ENCODE results near the gene FNDC8.
"Not testable (repeated sequence)": the region's sequence is repeated elsewhere in the genome, so short reads cannot be mapped to it uniquely, and the experiment has no call there.

The FNDC8 gene

DNA sequence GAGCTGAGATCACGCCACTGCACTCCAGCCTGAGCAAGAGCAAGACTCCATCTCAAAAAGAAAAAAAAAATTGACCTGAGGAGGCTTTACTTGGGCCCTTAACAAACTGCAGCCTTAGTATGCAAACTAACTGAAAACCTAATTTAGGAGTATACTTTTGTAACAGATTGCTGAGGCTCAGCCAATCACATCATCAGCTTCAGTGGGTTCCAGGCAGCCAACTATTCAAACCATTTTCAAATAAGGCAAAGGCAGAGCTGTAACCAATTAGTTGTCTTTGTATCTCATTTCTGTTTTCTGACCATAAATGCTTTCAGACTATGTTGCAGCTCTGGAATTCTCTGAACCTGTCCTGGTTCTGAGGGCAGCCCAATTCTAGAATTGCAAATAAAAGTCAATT, 25.7 kb upstream of the FNDC8 start:
- no peak for DNase-seq (ENCODE audit: low spot score)

DNA sequence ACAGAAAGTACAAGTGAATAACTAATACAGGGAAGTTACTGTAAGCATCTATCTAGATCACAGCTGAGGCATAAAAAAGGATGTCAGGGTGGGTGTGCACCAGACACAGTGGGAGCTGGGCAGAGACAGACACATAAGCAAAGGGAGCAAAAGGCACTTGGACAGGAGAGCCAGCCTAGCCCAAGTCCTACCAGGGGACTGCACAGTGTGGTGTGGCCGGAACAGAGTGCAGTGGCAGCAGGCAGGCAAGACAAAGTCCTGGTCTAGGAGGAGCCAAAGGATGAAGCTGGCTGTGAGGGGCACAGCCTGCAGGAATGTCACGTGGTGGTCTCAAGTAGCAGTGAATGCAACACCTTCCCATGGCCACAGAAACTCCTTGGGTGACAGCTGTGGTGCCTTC, 23.6 kb upstream of the FNDC8 start:
- no peak for DNase-seq (ENCODE audit: low spot score)

DNA sequence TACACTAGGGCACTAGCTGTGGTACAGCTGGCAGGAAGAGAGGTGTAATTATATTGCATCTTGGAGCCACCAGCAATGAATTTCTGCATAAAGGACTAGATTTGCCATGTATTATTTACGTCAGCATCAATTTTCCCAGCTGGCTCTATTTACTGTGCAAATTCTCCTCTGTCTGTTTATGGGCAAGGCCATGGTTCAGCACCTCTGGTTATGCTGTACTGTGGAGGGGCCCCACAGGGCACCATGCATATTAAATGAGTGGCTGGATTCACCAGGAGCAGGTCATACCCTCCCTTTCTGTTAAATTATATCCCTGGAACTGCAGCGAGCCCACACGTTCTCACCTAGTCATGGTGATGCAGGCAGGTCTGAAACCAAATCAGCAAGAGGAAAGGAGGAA, 21.5 kb upstream of the FNDC8 start:
- no peak for DNase-seq (ENCODE audit: low spot score)

DNA sequence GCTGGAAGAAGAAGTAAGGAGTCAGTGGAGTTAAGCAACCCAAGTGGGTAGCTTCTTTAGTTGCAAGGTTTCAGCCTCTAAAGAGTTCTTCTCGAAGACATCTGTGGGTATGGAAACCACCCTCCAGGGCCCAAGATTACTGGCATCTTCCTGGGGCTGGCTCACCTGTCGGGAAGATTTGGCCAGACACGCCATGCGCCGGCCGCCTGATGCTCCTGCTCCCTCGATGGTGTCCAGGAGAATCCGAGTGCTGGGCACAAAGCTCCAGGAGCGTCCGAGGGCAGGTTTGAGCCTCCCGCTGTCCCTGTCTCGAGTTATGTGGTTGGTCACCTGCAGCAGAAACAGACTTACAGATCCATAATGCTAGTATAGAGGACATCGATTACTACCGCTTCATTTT, 20.4 kb upstream of the FNDC8 start:
- no peak for DNase-seq (ENCODE audit: low spot score)

DNA sequence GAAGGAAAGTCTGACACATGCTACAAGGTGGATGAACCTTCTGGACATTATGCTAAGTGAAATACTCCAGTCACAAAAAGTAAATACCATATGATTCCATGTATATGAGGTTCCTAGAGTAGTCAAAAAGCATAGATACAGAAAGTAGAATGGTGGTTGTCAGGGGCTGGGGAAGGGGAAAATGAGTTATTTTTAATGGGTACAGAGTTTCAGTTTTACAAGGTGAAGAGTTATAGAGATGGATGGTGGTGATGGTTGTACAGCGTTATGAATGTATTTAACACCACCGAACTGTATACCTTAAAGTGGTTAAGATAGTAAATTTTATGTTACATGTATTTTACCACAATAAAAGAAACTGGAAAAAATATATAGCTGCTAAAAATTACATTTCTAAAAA, 19.7 kb upstream of the FNDC8 start:
- no peak for DNase-seq (ENCODE audit: low spot score)

DNA sequence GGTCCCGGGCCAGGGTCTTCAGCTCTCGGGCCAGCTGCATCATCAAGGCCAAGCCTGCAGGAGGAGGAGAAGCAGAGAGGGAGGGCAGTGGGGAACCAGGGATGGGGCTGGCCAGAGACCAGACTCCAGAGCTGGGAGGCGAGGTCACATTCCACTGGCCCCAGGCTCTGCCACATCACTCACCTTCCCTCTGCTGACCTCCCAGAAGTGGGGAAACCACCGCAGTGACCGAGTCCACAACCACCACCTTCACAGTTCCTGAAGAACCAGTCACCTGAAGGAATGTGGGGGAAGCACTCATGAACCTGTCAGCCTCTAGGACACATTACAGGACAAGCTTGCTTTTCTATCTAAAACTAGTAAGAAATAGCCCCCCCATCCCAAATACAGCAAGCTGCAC, 18.1 kb upstream of the FNDC8 start:
- DNase-seq (ENCODE audit: low spot score), result no peak

DNA sequence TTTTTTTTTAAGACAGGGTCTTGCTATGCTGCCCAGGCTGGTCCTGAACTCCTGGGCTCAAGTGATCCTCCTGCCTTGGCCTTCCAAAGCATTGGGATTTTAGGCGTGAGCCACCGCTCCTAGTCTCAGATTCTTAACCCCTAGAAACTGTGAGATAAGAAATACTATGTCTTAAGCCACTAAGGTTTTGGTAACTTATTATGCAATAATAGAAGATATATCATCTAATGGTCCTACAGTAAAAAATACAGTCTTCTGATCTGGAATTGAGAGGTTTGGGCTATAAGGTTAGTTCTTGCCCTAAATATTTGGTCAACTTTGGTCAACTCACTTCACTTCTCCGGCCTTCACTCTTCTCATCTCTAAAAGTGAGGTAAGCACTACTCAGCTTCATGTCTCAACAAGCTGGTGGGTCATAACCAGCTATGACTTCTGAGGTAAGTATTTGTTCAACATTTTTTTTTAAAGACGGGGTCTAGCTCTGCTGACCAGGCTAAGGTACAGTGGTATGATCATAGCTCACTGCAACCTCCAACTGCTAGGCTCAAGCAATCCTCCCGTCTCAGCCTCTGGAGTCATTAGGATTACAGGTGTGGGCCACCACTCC, 16.5 kb upstream of the FNDC8 start:
- DNase-seq (ENCODE audit: low spot score), result no peak

DNA sequence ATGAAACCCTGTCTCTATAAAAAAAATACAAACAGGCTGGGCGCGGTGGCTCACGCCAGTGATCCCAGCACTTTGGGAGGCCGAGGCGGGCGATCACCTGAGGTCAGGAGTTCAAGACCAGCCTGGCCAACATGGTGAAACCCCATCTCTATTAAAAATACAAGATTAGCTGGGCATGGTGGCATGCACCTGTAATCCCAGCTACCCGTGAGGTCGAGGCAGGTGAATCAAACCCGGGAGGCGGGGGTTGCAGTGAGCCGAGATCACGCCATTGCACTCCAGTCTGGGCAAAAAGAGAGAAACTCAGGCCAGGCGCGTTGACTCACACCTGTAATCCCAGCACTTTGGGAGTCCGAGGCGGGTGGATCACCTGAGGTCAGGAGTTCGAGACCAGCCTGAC, 10.6 kb upstream of the FNDC8 start:
- DNase-seq (ENCODE audit: low spot score), result not testable (repeated sequence)

DNA sequence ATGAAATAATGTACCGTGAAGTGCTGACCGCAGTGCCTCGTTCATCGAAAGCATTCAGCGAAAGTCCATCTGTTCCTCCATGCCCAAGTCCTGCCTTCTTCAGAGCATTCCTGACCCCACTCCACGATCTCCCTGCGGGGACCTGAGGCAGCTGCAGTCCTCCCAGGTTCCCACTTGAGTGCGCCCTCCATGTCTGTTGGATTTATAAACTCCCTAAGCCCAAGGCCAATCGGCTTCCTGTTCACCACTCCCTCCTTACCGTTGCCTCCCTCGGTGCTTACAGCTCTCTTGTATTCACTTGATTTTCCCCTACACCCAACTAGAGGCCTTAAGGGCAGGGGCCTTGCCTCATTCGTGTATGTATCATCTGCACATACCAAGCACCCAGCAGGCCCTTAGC, 4.6 kb upstream of the FNDC8 start:
- DNase-seq (ENCODE audit: low spot score), result no peak

DNA sequence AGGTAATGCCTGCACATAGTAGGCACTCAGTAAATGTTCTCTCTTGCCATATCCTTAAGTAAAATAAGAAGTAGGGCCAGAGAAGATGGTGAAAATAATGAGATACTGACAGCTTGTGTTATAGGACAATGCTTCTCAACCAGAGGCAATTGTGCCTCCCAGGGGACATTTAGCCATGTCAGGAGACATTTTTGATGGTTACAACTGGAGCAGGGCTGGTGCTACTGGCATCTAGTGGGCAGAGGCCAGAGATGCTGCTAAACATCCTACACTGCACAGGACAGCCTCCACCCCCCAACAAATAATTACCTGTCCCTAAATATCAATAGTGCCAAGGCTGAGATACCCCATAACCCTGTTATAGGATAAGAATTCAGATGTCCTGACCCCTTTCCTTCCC, 3.4 kb upstream of the FNDC8 start:
- peak; percentile 38 for DNase-seq (ENCODE audit: low spot score)

DNA sequence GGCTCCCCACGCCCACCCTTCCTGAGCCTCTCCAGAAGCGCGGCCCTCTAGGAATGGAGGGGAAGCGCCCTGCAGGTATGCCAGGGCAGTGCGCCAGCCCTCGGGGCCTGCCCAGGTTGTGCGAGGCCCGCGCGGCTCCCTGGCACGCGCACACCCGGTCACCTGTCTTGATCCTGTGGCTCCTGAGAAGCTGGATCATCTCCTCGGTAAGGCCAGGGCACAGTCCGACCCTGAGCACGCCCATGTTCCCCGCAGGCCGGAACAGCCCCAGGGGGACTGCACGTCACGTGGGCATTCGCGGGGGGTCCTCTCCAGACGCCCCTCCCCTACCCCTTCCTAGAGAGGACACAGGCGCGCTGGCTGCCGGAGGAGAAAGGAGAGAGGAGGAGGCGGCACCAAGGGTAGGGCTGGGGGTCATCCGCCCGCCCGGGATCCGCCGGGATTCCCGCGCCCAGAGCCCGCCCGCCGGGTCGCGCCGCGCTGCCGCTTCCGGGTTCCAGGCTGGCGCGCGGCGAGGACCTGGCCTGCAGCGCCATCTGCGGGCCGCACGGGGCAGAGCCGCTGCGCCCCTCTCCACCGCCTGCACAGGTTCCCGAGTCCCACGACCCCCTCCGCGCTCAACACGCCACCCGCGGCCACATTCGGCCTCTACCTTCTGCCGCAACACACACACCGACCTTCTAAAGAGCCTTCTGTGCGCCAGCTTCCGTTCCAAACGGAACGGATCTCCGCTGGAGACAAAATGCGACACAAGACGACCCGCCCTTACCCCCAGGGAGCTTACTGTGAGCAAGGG, 1.8 kb upstream of the FNDC8 start, which contains the start of gene RAD51D:
Gene RAD51D (minus strand): TSS at position 491 of the 796 bp plus-strand sequence. CDS start 247 bp downstream, at position 244.
- DNase-seq (ENCODE audit: low spot score), result peak; percentile 90

DNA sequence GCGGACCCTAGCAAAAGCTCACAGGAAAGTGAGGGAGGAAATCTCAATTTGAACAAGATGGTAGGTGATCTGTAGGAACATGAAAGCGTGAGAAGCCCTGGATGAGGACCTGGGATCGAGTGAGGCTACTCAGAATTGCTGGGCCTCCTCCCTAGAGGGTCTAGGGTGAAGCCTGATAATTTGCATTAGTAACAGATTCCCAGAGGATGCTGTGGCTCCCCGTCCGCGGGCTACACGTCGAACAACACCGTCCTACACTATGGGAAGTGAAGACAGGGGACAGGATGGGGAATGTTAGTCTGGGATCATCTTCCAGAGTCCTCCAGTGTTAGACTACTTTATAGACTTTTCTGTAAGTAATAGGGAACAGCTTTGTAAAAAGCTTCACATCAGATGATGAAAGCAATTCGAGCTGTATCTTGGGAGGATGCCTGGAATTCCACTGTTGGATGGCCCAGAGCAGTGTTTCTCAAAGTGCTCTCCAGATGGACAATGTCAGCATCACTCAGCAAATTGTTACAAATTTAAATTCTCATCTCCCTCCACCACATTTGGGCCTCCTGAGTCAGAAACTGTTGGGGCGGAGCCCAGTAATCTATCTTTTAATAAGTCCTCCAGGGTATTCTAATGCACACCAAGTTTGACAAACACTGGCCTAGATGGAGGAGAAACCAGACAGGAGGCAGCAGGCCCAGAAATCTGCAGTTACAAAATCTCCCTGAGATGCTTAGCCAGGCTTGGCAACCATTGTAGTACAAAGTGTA, 6.5 kb downstream of the FNDC8 start:
- DNase-seq (ENCODE audit: low spot score), result peak; percentile 66

DNA sequence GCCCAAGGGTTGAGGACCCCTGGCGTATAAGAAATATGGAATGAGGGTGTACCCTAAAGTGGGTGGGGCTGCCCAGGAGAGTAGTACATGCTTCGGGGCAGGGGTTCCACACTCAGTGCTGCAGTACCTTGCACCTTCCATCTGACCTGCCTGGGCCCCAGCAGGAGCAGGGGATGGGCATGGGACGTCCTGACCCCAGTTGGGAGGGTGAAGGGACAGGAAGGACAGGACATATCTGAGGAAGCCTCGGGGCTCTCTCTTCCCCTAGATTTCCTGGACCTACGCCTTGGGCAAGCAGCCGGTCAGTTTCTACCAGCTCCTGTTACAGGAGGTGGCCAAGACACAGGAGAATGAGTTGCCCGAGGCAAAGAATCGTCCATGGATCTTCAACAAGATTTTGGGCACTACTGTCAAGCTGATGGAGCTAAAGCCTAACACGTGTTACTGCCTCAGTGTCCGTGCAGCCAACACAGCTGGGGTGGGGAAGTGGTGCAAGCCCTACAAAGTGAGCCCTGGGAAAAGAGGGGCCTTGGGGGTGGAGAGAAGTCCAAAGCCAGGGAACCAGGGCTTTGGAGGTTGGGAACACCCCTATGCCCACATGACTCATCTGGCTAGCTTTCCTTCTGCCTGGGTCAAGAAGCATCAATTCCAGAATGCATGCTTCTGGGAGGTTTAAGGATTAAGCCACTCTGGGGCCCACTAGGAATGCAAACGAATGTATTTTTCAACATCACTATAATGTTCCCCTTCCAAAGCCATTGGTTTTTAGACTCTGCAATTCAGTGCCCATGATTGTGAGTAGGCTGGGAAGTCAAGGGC, 7.9 kb downstream of the FNDC8 start:
- DNase-seq (ENCODE audit: low spot score), result peak; percentile 47

DNA sequence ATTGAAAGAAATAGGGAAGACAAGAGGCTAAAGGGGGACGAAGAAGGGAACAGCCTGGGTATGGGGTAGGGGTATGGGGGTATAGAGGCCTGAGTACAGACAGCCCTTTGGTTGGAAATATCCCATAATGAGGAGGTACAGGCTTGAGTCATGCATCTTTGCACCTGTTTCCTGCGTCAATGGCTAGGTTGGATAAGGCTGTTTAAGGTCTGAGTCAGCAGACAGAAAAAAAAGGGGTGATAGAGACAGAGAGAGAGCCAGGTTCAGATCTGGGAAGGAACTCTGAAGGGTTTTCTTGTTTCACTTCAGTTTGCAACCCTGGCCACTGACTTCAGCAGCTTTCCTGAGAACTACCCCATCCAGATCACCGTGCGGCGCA, 8.5 kb downstream of the FNDC8 start:
- DNase-seq (ENCODE audit: low spot score), result no peak

DNA sequence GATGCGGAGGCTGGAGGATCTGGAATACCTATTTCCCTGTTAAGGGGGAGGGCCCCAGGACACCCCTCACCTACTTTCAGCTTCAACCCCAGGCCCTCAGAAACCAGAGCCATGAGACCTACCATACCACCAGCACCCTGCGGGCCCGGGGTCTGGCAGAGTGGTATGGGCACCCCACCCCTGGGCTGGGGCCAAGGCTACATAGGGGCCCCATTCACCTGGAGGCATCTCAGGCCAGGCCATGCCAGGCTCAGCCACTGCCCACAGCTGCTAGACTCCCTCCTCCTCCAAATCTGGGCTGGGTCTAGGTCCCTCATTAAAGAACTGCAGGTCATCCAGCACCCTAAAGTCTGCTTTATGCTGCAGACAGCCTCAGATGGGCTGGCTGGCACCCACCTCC, 9.0 kb downstream of the FNDC8 start:
- no peak for DNase-seq (ENCODE audit: low spot score)

DNA sequence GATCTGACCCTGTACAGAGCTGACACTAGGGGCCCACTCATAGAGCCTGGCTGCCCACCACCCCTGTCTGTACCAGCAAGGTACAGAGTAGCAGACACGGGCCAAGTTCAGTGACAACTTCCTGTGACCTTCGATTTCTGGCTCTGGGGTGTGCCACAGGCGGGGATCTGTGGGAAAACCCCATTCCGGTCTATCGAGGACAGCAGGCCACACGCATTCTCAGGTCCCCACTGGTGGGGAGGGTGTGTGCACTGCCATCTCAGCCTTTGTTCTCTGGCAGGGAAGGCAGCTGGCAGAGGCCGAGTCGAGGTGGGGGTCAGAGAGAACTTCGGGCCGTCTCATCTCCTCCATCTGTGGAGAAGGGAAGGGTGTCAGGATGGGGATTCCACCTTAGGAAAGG, 10.7 kb downstream of the FNDC8 start:
- no peak for DNase-seq (ENCODE audit: low spot score)

DNA sequence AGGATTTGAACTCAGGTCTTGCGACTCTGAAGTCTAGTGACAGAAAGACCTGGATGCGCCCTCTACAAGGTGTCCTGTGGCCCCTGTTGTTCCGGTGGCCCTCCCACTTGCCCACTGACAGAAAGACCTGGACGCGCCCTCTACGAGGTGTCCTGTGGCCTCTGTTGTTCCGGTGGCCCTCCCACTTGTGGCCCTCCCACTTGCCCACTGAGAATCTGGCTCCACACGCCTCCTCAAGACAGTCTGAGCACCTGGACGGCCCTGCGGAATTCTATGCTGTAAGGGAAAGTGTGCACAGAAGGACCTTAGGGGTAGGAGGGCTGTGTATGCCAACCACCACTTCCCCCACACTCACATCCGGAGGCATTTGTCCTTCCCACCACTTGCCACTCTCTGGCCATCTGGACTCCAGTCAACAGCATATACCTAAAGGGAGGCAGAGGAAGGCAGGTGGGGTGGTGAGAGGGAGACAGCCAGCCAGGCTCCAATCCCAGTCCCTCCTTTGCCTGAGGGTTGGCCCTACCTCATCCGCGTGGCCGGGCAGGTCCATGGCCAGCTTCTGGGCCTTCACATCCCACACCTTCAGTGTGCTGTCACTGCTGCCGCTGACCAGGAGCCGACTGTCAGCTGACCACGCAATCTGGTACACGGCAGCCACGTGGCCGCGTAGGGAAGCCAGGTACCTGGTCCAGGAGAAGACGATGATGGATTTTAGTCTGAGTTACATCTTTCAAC, 11.6 kb downstream of the FNDC8 start:
- DNase-seq (ENCODE audit: low spot score), result no peak

DNA sequence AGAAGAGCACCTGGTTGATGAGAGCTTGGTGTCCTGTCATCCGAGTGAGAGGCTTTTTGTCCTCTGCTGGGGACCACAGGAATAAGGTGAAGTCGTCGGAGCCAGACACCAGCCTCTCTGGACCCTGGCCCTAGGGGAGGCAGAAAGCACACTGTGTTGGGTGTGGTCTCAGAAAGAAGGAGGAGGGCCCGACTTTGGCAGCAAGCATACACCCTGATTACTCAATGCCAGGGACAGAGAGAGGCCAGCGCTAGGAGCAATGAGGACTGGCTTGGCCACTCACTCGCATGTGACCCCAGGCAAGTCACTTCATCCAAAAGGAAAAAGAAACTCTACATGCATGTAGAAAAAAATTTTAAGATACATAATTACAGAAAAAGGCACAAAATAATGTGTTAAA, 13.9 kb downstream of the FNDC8 start:
- DNase-seq (ENCODE audit: low spot score), result no peak

DNA sequence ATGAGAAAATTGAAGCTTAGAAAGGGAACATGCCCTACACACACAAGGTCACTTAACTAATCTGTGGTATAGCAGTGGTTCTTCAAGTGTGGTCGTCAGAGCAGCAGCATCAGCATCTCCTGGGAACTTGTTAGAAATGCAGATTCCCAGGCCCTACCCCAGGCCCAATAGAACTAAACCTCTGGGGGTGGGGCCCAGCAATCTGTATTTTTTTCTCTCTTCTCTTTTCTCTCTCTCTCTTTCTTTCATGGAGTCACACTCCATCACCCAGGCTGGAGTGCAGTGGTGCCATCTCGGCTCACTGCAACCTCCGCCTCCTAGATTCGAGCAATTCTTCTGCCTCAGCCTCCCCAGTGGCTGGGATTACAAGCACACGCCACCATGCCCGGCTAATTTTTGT, 16.8 kb downstream of the FNDC8 start:
- no peak for DNase-seq (ENCODE audit: low spot score)

DNA sequence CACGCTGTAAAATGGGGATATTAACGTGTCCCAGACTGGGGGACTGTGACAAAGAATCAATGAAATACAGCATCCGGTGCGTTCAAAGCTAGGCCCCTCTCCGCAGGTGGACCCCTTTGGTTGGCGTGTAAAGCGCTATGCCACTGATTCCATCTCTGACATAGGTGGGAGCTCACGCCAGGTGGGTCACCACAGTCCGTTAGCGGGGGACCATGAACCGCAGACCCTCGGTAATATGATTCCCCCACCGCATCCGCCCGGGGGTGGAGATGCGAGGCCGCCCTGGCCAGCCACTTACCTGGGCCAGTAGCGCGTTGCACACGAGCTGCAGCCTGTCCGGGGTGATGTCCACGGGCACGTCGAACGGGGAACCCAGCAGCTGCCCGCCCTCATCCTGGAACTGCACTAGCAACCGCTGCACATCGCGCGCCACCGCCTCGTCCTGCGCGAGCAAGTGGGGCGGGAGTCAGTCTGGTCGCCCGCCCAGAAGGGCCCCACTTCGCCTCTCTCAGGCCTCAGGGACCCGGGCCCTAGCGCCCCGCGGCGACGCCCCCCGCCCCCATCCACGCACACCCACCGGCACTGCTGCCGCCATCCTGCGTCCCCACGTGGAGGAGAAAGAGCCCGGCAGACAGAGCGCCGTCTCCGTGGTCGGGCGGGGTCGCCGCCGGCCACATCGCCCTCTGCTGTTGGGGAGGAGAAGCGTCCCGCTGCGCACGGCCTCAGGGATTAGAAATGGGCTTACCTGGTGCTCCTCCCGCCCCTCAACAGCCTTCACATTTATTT, 20.5 kb downstream of the FNDC8 start, which contains the start of gene NLE1:
Gene NLE1 (minus strand): TSS at position 623 of the 786 bp plus-strand sequence. CDS start 28 bp downstream, at position 595.
- peak; percentile 92 for DNase-seq (ENCODE audit: low spot score)

DNA sequence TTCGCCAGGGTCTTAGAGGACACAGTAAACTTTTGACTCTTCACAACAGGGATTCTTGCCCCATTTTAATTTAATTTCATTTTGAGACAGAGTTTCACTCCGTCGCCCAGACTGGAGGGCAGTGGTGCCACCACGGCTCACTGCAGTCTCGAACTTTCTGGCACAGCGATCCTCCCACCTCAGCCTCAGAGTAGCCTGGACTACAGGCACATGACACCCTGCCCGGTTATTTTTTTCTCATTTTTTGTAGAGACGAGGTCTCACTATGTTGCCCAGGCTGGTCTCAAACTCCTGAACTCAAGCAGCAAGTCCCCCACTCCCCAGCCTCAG, 21.0 kb downstream of the FNDC8 start:
- no peak for DNase-seq (ENCODE audit: low spot score)

Measured in AG08395 (cell line).